HCT116 (cell line): Measurements from ENCODE around the gene ACAD9. TPM values are rescaled to one million over a fixed set of nuclear protein-coding genes. Genes with fewer than 3 reads are reported as not detected.

Experiments used
- ATAC-seq: fragments of 200-7000 bp; cut with Tn5 transposase; 2 replicates; pipeline ENCODE4 v1.9.1; 2020; ENCODE audit warnings: mild to moderate bottlenecking, moderate library complexity
- BruUV-seq: library from RNA; stranded (reverse); fragments of 400-500 nt; replicated peaks from 2 replicates; lab custom pipeline; 2021; lab: Mats Ljungman, UMichigan
- CTCF ChIA-PET: fragments of 300-600 bp; sonication (Branson Sonifier 250); formaldehyde crosslinking; loops from one replicate; lab custom pipeline; 2021; ENCODE audit warnings: antibody characterized with exemption; lab: Charles Lee
- POLR2A ChIA-PET: fragments of 300-600, 350-600 bp; sonication (Branson Sonifier 250); formaldehyde crosslinking; loops from one replicate; lab custom pipeline; 2021; ENCODE audit warnings: antibody characterized with exemption; lab: Charles Lee
- RAD21 ChIA-PET, 2 experiments: fragments of 300-600 bp; sonication (Branson Sonifier 250); formaldehyde crosslinking; loops; one replicate each; lab custom pipeline; 2023; ENCODE audit warnings: low total read pairs in 2 of 2; ENCODE audit not compliant: uncharacterized antibody in 2 of 2, unreplicated experiment in 2 of 2, low non-redundant PET in 1 of 2; lab: Charles Lee
- DNase-seq: peaks from one replicate; pipeline ENCODE4 v3.0.0-alpha.2; 2010; ENCODE audit warnings: low read depth, low spot score
- H2AFZ ChIP-seq: fragments of 200-600 bp; shearing (Covaris generic), sonication (generic); 2 replicates; pipeline ENCODE4 v1.6.1; 2017; ENCODE audit warnings: low read depth, mixed run types, mixed read lengths, antibody characterized with exemption, low read length; ENCODE audit not compliant: poor library complexity, severe bottlenecking
- H3K27ac ChIP-seq: 2 replicates; pipeline ENCODE4 v1.5.1; 2012; ENCODE audit warnings: low read depth, low read length
- H3K27me3 ChIP-seq: fragments of 200-600 bp; sonication (generic); 2 replicates; pipeline ENCODE4 v1.6.1; 2016; ENCODE audit warnings: mixed run types, low read length, mixed read lengths; ENCODE audit not compliant: insufficient read depth
- H3K36me3 ChIP-seq, 2 experiments: fragments of 200-500 bp in 1 of 2; fragments of 200-600 bp in 1 of 2; sonication (Bioruptor generic) in 1 of 2; sonication (generic) in 1 of 2; 2 replicates each; pipeline versions ENCODE4 v1.5.1 to v1.6.1; 2014 to 2016; ENCODE audit warnings: low read length in 2 of 2, inconsistent platforms in 1 of 2, mixed read lengths in 1 of 2, mixed run types in 1 of 2; ENCODE audit not compliant: insufficient read depth in 2 of 2, control insufficient read depth in 1 of 2
- H3K4me1 ChIP-seq, 2 experiments: fragments of 200-600 bp in 1 of 2; sonication (generic) in 1 of 2; 2 replicates each; pipeline versions ENCODE4 v1.5.1 to v1.6.1; 2012 to 2017; ENCODE audit warnings: low read length in 2 of 2, inconsistent platforms in 1 of 2, mild to moderate bottlenecking in 1 of 2, mixed read lengths in 1 of 2, mixed run types in 1 of 2, moderate library complexity in 1 of 2; ENCODE audit not compliant: insufficient read depth in 2 of 2, control insufficient read depth in 1 of 2
- H3K4me2 ChIP-seq: fragments of 200-600 bp; sonication (generic); 2 replicates; pipeline ENCODE4 v1.6.1; 2017; ENCODE audit warnings: mixed run types, low read length, mixed read lengths
- H3K4me3 ChIP-seq, 2 experiments: fragments of 200-600 bp in 1 of 2; sonication (generic) in 1 of 2; replicated peaks in 1 of 2; 2 replicates each; pipeline ENCODE4 v1.5.1; 2011 to 2016; ENCODE audit warnings: low read length in 2 of 2, control low read depth in 1 of 2, low read depth in 1 of 2, mild to moderate bottlenecking in 1 of 2, mixed read lengths in 1 of 2, mixed run types in 1 of 2
- H3K79me2 ChIP-seq: fragments of 200-600 bp; sonication (generic); 2 replicates; pipeline ENCODE4 v1.6.1; 2017; ENCODE audit warnings: mild to moderate bottlenecking, mixed run types, low read length, moderate library complexity, mixed read lengths; ENCODE audit not compliant: insufficient read depth
- H3K9ac ChIP-seq: fragments of 200-600 bp; sonication (generic); 2 replicates; pipeline ENCODE4 v1.6.1; 2016; ENCODE audit warnings: low read length, mixed read lengths
- H3K9me2 ChIP-seq: fragments of 200-600 bp; sonication (generic), shearing (Covaris generic); 2 replicates; pipeline ENCODE4 v1.6.1; 2017; ENCODE audit warnings: mixed run types, mild to moderate bottlenecking, moderate library complexity; ENCODE audit not compliant: insufficient read depth
- H3K9me3 ChIP-seq, 2 experiments: fragments of 200-500 bp in 1 of 2; fragments of 200-600 bp in 1 of 2; sonication (Bioruptor generic) in 1 of 2; sonication (generic) in 1 of 2; 2 replicates each; pipeline ENCODE4 v1.6.1; 2014 to 2017; ENCODE audit warnings: low read length in 2 of 2, mixed read lengths in 2 of 2, inconsistent platforms in 1 of 2, low read depth in 1 of 2, mild to moderate bottlenecking in 1 of 2, mixed run types in 1 of 2, moderate library complexity in 1 of 2; ENCODE audit not compliant: control insufficient read depth in 1 of 2, insufficient read depth in 1 of 2
- H4K20me1 ChIP-seq: fragments of 200-600 bp; sonication (generic), shearing (Covaris generic); 2 replicates; pipeline ENCODE4 v1.6.1; 2017; ENCODE audit warnings: mixed run types, mild to moderate bottlenecking, moderate library complexity; ENCODE audit not compliant: insufficient read depth
- ATF3 ChIP-seq: IDR thresholded peaks from 2 replicates; pipeline ENCODE4 v1.6.1; 2012
- CEBPB ChIP-seq: IDR thresholded peaks from 2 replicates; pipeline ENCODE4 v1.6.1; 2012; ENCODE audit warnings: low read depth
- CTCF ChIP-seq, 3 experiments: fragments of 200-600 bp in 1 of 3; sonication (generic) in 1 of 3; IDR thresholded peaks in 2 of 3; conservative IDR thresholded peaks in 1 of 3; 2 replicates each; pipeline ENCODE4 v1.5.1; 2012 to 2017; ENCODE audit warnings: low read depth in 2 of 3, low read length in 2 of 3, antibody characterized with exemption in 1 of 3, borderline replicate concordance in 1 of 3, control low read depth in 1 of 3, mild to moderate bottlenecking in 1 of 3, mixed read lengths in 1 of 3, mixed run types in 1 of 3, moderate library complexity in 1 of 3; ENCODE audit not compliant: insufficient read depth in 1 of 3
- EZH2 ChIP-seq: fragments of 200-600 bp; sonication (generic); IDR thresholded peaks from 2 replicates; pipeline ENCODE4 v1.6.1; 2017; ENCODE audit warnings: antibody characterized with exemption, mixed run types
- FOSL1 ChIP-seq: IDR thresholded peaks from 2 replicates; pipeline ENCODE4 v1.6.1; 2012; ENCODE audit warnings: low read depth
- POLR2A ChIP-seq: IDR thresholded peaks from 2 replicates; pipeline ENCODE4 v1.7.0; 2011; ENCODE audit warnings: borderline replicate concordance; ENCODE audit not compliant: insufficient read depth, insufficient read length; ENCODE audit errors: extremely low read depth
- REST ChIP-seq: IDR thresholded peaks from 2 replicates; pipeline ENCODE4 v1.6.1; 2012; ENCODE audit warnings: low read depth
- SIN3A ChIP-seq: IDR thresholded peaks from 2 replicates; pipeline ENCODE4 v1.6.1; 2012; ENCODE audit warnings: low read depth
- SRF ChIP-seq: IDR thresholded peaks from 2 replicates; pipeline ENCODE4 v1.6.1; 2012; ENCODE audit warnings: low read depth
- ZFX ChIP-seq: fragments of 450-650 bp; IDR thresholded peaks from 2 replicates; pipeline ENCODE4 v1.6.1; 2017
- ZNF274 ChIP-seq: fragments of 200-500 bp; sonication (Bioruptor generic); IDR thresholded peaks from 2 replicates; pipeline ENCODE4 v1.6.1; 2014; ENCODE audit warnings: mild to moderate bottlenecking, low read depth, low read length, inconsistent platforms
- intact Hi-C: fragments of 100-400 bp; cut with micrococcal nuclease; formaldehyde crosslinking; loops from 2 replicates; pipeline ENCODE4 v1.10.0; 2022
- total RNA-seq: library from RNA; stranded (reverse); gene quantifications from one replicate; pipeline ENCODE4 v1.2.1, GENCODE V29; 2021; ENCODE audit not compliant: unreplicated experiment

ACAD9 gene
- total RNA-seq, 1 experiment from 2014 or later: 55.8 TPM

GRCh38 chr3:128841926-128842920, 37.2 kb upstream of the ACAD9 start:
- ChIA-PET RAD21 (no interaction called here), CTCF (no interaction called here), POLR2A (no interaction called here)
- no peak overlapping the region for H3K4me3 ChIP-seq
- H3K4me1 ChIP-seq: peaks cover 5 to 15% of the 10 kb centered on the region in 2 experiments; a peak in 3 of 4 replicates
- H3K9me2 ChIP-seq: no peaks in the 10 kb centered on the region
- no peaks in the 10 kb centered on the region for H4K20me1 ChIP-seq
- no peak overlapping the region for H3K9ac ChIP-seq
- ATAC-seq: no peak
- H3K4me2 ChIP-seq: no peak overlapping the region
- no peak overlapping the region for H2AFZ ChIP-seq
- no peak for DNase-seq
- no peaks in the 10 kb centered on the region for H3K36me3 ChIP-seq
- intact Hi-C loops: no loop called here
- TF ChIP-seq ZNF274 (no peak), SRF (no peak)
- no peaks in the 10 kb centered on the region for H3K27me3 ChIP-seq
- no peaks in the 10 kb centered on the region for H3K9me3 ChIP-seq
- no peaks in the 10 kb centered on the region for H3K79me2 ChIP-seq
- no peak overlapping the region for H3K27ac ChIP-seq
- no TSS peak for BruUV-seq

- intact Hi-C loops: no loop called here
- H3K79me2 ChIP-seq: no peaks in the 10 kb centered on the region
- H3K36me3 ChIP-seq: no peaks in the 10 kb centered on the region
- no peaks in the 10 kb centered on the region for H3K9me2 ChIP-seq
- no peaks in the 10 kb centered on the region for H3K27me3 ChIP-seq
- H4K20me1 ChIP-seq: no peaks in the 10 kb centered on the region
- no peak overlapping the region for H3K9ac ChIP-seq
- TF ChIP-seq ATF3 (no peak), SIN3A (no peak), CEBPB (no peak), POLR2A (no peak), ZFX (no peak), CTCF (IDR thresholded peaks at IDR 0.05 in 2 of 3, conservative IDR thresholded peaks at IDR 0.05 in 1 of 3; ENCODE audit: borderline replicate concordance in 1 of 3, insufficient read depth in 1 of 3, low read depth in 2 of 3, low read length in 2 of 3) (no peak), FOSL1 (no peak), EZH2 (no peak), REST (no peak)
- TF ChIP-seq, all 23 proteins: peak for 0
- no peak overlapping the region for H3K4me3 ChIP-seq
- no peak overlapping the region for H3K4me2 ChIP-seq
- ChIA-PET POLR2A (no interaction called here), RAD21 (no interaction called here), CTCF (interaction anchor here (1.8 kb wide), 1 partner anchor 164 kb away, joined by 12 read pairs; no protein-coding TSS in a partner anchor)
- no peak overlapping the region for H3K27ac ChIP-seq
- H3K4me1 ChIP-seq: peaks cover 5 to 15% of the 10 kb centered on the region in 2 experiments; a peak in 3 of 4 replicates
- no peak overlapping the region for H2AFZ ChIP-seq
- ATAC-seq (no peak), DNase-seq (no peak)
- BruUV-seq: no TSS peak
- H3K9me3 ChIP-seq: no peaks in the 10 kb centered on the region
Measured at GRCh38 chr3:128844502-128844901, 34.9 kb upstream of the ACAD9 start.
